GM23248 (cell line): ENCODE data around the gene GALP. TPM values are rescaled to one million over a fixed set of nuclear protein-coding genes. Genes with fewer than 3 reads are reported as not detected.
"Not testable (repeated sequence)": the region's sequence is repeated elsewhere in the genome, so short reads cannot be mapped to it uniquely, and the experiment has no call there.

Experiments used
- DNase-seq: peaks from one replicate; pipeline ENCODE4 v3.0.0-alpha.2; 2015
- H2AFZ ChIP-seq: fragments of 200-600 bp; sonication (generic); 2 replicates; pipeline ENCODE4 v1.6.1; 2016; ENCODE audit warnings: antibody characterized with exemption
- H3F3A ChIP-seq: fragments of 200-600 bp; sonication (generic); 2 replicates; pipeline ENCODE4 v1.6.1; 2016; ENCODE audit warnings: mild to moderate bottlenecking, antibody characterized with exemption, mixed run types; ENCODE audit not compliant: insufficient read depth
- H3K27ac ChIP-seq: fragments of 200-600 bp; sonication (generic); 2 replicates; pipeline ENCODE4 v1.5.1; 2016; ENCODE audit warnings: mild to moderate bottlenecking
- H3K27me3 ChIP-seq: fragments of 200-600 bp; sonication (generic); replicated peaks from 2 replicates; pipeline ENCODE4 v1.6.1; 2016; ENCODE audit warnings: mild to moderate bottlenecking; ENCODE audit not compliant: insufficient read depth
- H3K36me3 ChIP-seq: fragments of 200-600 bp; sonication (generic); 2 replicates; pipeline ENCODE4 v1.6.1; 2016; ENCODE audit warnings: low read depth, mild to moderate bottlenecking
- H3K4me1 ChIP-seq: fragments of 200-600 bp; sonication (generic); 2 replicates; pipeline ENCODE4 v1.6.1; 2016; ENCODE audit warnings: mild to moderate bottlenecking; ENCODE audit not compliant: insufficient read depth
- H3K4me2 ChIP-seq: fragments of 200-600 bp; sonication (generic); one replicate; pipeline ENCODE4 v1.6.1; 2016; ENCODE audit warnings: mild to moderate bottlenecking; ENCODE audit not compliant: unreplicated experiment
- H3K4me3 ChIP-seq: fragments of 200-600 bp; sonication (generic); 2 replicates; pipeline ENCODE4 v1.5.1; 2016; ENCODE audit warnings: mild to moderate bottlenecking
- H3K79me2 ChIP-seq: fragments of 200-600 bp; sonication (generic); 2 replicates; pipeline ENCODE4 v1.6.1; 2016; ENCODE audit warnings: mild to moderate bottlenecking; ENCODE audit not compliant: insufficient read depth
- H3K9ac ChIP-seq: fragments of 200-600 bp; sonication (generic); 2 replicates; pipeline ENCODE4 v1.6.1; 2016; ENCODE audit warnings: mild to moderate bottlenecking
- H3K9me2 ChIP-seq: fragments of 200-600 bp; sonication (generic); 2 replicates; pipeline ENCODE4 v1.6.1; 2016; ENCODE audit warnings: mixed run types, mild to moderate bottlenecking, moderate library complexity; ENCODE audit not compliant: insufficient read depth
- H3K9me3 ChIP-seq: fragments of 200-600 bp; sonication (generic); one replicate; pipeline ENCODE4 v1.6.1; 2017; ENCODE audit warnings: low read depth
- H4K20me1 ChIP-seq: fragments of 200-600 bp; sonication (generic); 2 replicates; pipeline ENCODE4 v1.6.0; 2016; ENCODE audit not compliant: insufficient read depth
- EZH2 ChIP-seq: fragments of 200-600 bp; sonication (generic); IDR thresholded peaks from 2 replicates; pipeline ENCODE4 v1.6.1; 2018; ENCODE audit warnings: antibody characterized with exemption, mild to moderate bottlenecking; ENCODE audit not compliant: insufficient read depth, poor library complexity, severe bottlenecking
- EZH2phosphoT487 ChIP-seq: fragments of 200-600 bp; sonication (generic); IDR thresholded peaks from 2 replicates; pipeline ENCODE4 v1.6.1; 2018; ENCODE audit warnings: antibody characterized with exemption, moderate library complexity, mild to moderate bottlenecking, low read depth; ENCODE audit not compliant: insufficient read depth
- WGBS, 2 experiments: methylation state at CpG; one replicate each; pipeline ENCODE4 v1.1.6; 2015 to 2017; ENCODE audit warnings: low lambda C conversion rate in 2 of 2, low coverage in 1 of 2; ENCODE audit errors: missing lambda C conversion rate in 2 of 2; 5-methylcytosine and 5-hydroxymethylcytosine counted together
- in situ Hi-C: fragments of 300-500 bp; cut with MboI; formaldehyde crosslinking; loops from 2 replicates; pipeline ENCODE4 v1.15.0; 2020
- polyA plus RNA-seq: library from polyadenylated mRNA; unstranded; fragments of >200 nt; fragmentation: Nextera tagmentation; extraction: Ambion mirVana; gene quantifications from 2 replicates; pipeline ENCODE4 v1.2.1, GENCODE V29; 2016
- total RNA-seq: library from RNA; depleted of rRNA; stranded (reverse); fragments of >200 nt; shearing (Covaris generic); gene quantifications from 2 replicates; pipeline ENCODE4 v1.2.3, GENCODE V29; 2014; rRNA removed

Gene GALP
- total RNA-seq (not detected in 2 replicates), polyA plus RNA-seq (not detected in 2 replicates)

DNA sequence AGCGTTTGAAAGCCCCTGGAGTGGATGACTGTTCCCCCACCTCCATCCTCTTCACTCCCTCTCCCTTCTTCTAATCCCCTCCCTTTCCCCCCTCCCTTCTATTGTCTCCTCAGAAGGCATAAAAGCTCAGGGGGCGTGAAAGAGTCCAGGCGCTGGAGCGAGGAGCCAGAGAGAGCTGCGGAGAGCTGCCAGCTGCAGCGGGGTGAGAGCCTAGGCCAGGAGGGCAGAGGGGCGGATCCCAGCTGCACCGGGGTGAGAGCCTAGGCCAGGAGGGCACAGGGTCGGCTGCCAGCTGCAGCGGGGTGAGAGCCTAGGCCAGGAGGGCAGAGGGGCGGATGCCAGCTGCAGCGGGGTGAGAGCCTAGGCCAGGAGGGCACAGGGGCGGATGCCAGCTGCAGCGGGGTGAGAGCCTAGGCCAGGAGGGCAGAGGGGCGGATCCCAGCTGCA, at the start of gene GALP:
Gene GALP (plus strand): TSS at position 148 of the 447 bp plus-strand sequence. CDS start 1,101 bp downstream, outside the sequence.
- H3K27ac ChIP-seq, H3K9me2 ChIP-seq, H3K4me2 ChIP-seq, H3K9me3 ChIP-seq, H3K4me1 ChIP-seq, H3K9ac ChIP-seq, H4K20me1 ChIP-seq, H2AFZ ChIP-seq, H3K27me3 ChIP-seq, DNase-seq, H3K79me2 ChIP-seq, H3K4me3 ChIP-seq, in situ Hi-C loops, H3K36me3 ChIP-seq, H3F3A ChIP-seq: not testable (repeated sequence)
- WGBS, 2 experiments: 26 to 31% methylated on average over 11 to 15 of the region's 15 CpGs

DNA sequence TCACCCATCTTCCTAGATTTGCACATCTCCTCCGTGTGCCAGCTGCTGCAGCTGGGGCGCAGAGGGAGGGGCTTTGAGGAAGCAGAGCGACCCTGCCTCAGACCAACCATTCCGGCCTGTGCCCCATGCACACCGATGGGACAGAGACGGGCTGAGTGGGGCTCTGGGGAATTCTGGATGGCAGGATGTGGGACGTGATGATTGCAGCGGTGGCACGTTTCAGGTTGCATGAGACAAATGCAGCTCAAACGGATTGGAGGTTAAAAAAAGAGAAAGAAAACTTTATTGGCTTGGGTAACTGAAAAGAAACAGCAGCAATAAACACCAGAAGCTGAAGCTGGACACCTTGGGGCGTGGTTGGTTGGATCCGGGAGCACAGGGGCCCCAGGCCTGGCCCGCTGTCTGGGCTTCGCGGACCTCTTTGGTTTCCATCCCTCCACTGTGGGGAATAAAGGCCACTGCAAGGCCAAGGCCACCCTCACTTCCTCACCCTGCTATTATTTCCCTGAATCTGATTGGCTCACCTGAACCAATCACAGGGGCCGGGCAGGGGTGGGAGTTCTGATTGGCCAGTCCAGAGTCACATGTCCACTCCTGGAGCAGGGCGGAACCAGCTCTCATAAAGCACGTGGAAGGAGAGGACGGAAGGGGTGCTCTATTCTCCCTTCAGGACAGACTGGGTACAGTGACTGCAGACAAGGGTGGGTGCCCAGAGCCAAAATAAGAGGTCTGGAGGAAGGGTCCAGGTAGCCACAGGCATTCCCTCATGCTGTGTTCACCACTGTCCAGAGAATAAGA, 48.6 kb upstream of the GALP start:
- in situ Hi-C loops: no loop called here
- Histone ChIP-seq H3K27ac (no peak overlapping the region), H3K27me3 (no peaks in the 10 kb centered on the region), H3K36me3 (no peaks in the 10 kb centered on the region), H3K79me2 (no peaks in the 10 kb centered on the region), H2AFZ (no peak overlapping the region), H3K9me2 (no peaks in the 10 kb centered on the region), H4K20me1 (no peaks in the 10 kb centered on the region), H3K9me3 (no peaks in the 10 kb centered on the region), H3K4me1 (no peaks in the 10 kb centered on the region), H3K9ac (no peak overlapping the region), H3K4me3 (no peak overlapping the region), H3K4me2 (no peak overlapping the region), H3F3A (peaks cover 2% of the 10 kb centered on the region; the same call in 1 of the 2 replicates)
- no peak for DNase-seq
- TF ChIP-seq EZH2phosphoT487: no peak
- no peak for TF ChIP-seq EZH2
- WGBS, 2 experiments: 71 to 73% methylated on average over 19 of the region's 19 CpGs

DNA sequence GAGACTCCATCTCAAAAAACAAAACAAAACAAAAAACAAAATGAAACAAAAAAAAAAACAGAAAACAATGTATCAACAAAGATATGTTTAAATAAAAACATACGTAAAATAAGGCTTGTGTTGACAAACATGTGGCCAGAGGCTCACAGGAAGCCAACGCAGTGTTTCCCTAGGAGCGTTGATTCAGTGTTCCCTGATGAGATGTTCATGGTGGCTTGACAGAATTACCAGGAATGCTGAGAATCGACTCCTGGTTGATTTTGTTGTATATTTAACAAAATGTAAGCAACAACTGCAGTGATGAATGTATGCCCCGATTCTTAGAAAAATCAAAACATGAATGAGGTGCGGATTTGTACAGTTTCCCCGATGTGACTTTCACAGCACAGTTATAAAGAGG, 45.8 kb upstream of the GALP start:
- Histone ChIP-seq H3K79me2 (no peaks in the 10 kb centered on the region), H3F3A (no peaks in the 10 kb centered on the region), H4K20me1 (no peaks in the 10 kb centered on the region), H3K36me3 (no peaks in the 10 kb centered on the region), H3K9ac (no peak overlapping the region), H3K4me3 (no peak overlapping the region), H3K9me3 (no peaks in the 10 kb centered on the region), H3K27ac (no peak overlapping the region), H3K4me2 (no peak overlapping the region), H3K9me2 (no peaks in the 10 kb centered on the region), H3K4me1 (peaks cover 8% of the 10 kb centered on the region; the same call in 1 of the 2 replicates), H2AFZ (no peak overlapping the region), H3K27me3 (no peaks in the 10 kb centered on the region)
- DNase-seq: no peak
- in situ Hi-C loops: no loop called here
- no peak for TF ChIP-seq EZH2
- TF ChIP-seq EZH2phosphoT487: no peak
- WGBS, 2 experiments: 49 to 53% methylated on average over 7 of the region's 7 CpGs

DNA sequence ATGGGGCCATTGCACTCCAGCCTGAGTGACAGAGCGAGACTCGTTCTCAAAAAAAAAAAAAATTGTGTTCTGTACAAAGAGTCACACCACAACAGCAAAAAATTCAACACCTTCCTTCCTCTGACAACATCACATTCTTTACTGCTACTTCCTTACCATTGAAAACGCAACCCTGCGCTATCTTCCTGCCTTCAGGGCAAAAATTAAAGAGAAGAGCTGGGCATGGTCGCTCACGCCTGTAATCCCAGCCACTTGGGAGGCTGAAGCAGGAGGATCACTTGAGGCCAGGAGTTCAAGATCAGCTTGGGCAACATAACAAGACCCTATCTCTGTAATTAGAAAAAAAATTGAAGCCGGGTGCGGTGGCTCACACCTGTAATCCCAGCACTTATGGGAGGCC, 44.2 kb upstream of the GALP start:
- no peaks in the 10 kb centered on the region for H3K9me2 ChIP-seq
- in situ Hi-C loops: no loop called here
- H2AFZ ChIP-seq: no peak overlapping the region
- H3K9me3 ChIP-seq: no peaks in the 10 kb centered on the region
- H3K79me2 ChIP-seq: no peaks in the 10 kb centered on the region
- no peak overlapping the region for H3K4me2 ChIP-seq
- H3F3A ChIP-seq: no peaks in the 10 kb centered on the region
- no peaks in the 10 kb centered on the region for H4K20me1 ChIP-seq
- peaks cover 8% of the 10 kb centered on the region; the same call in 1 of the 2 replicates for H3K4me1 ChIP-seq
- DNase-seq: no peak
- H3K36me3 ChIP-seq: no peaks in the 10 kb centered on the region
- H3K27me3 ChIP-seq: no peaks in the 10 kb centered on the region
- H3K4me3 ChIP-seq: no peak overlapping the region
- TF ChIP-seq EZH2 (no peak), EZH2phosphoT487 (no peak)
- WGBS, 2 experiments: 79 to 81% methylated on average over 8 of the region's 8 CpGs
- no peak overlapping the region for H3K27ac ChIP-seq
- H3K9ac ChIP-seq: no peak overlapping the region
